DND-41 (cell line): ENCODE data around the gene TBCA.

Experiments used
- CTCF ChIP-seq: IDR thresholded peaks from 2 replicates; pipeline ENCODE4 v1.5.1; 2012; ENCODE audit warnings: borderline replicate concordance, low read length, moderate library complexity, mild to moderate bottlenecking; ENCODE audit not compliant: poor library complexity, severe bottlenecking; ENCODE audit errors: extremely low read depth
- EZH2 ChIP-seq: IDR thresholded peaks from 3 replicates; pipeline ENCODE4 v1.6.1; 2012; ENCODE audit warnings: borderline replicate concordance, low read depth, mild to moderate bottlenecking, moderate library complexity, low read length, inconsistent platforms; ENCODE audit not compliant: severe bottlenecking

- TF ChIP-seq CTCF, result no peak
- no peak for TF ChIP-seq EZH2
These were observed 5.7 kb downstream of the TBCA start for GRCh38 chr5:77770293-77771005.
